RWPE2 (cell line): ENCODE results near the gene TRIO.

Experiments used
- ATAC-seq: fragments of 200-7000 bp; cut with Tn5 transposase; 3 replicates; pipeline ENCODE4 v1.9.1; 2021; ENCODE audit warnings: low read depth
- DNase-seq: peaks from one replicate; pipeline ENCODE4 v3.0.0-alpha.2; 2020; ENCODE audit warnings: low spot score
- H3K27ac ChIP-seq: fragments of 450-650 bp; 2 replicates; pipeline ENCODE4 v1.5.1; 2017; ENCODE audit warnings: mild to moderate bottlenecking; ENCODE audit not compliant: poor library complexity, severe bottlenecking
- H3K27me3 ChIP-seq: fragments of 250-450 bp; sonication (Bioruptor Pico); 2 replicates; pipeline ENCODE4 v1.5.1; 2021; ENCODE audit warnings: mild to moderate bottlenecking, moderate library complexity; ENCODE audit not compliant: insufficient read depth, poor library complexity, severe bottlenecking
- H3K36me3 ChIP-seq: fragments of 250-450 bp; sonication (Bioruptor Pico); 2 replicates; pipeline ENCODE4 v1.5.1; 2020; ENCODE audit warnings: low read depth, mild to moderate bottlenecking, moderate library complexity
- H3K4me1 ChIP-seq: fragments of 250-450 bp; sonication (Bioruptor Pico); 2 replicates; pipeline ENCODE4 v1.5.1; 2021; ENCODE audit warnings: mild to moderate bottlenecking, moderate library complexity; ENCODE audit not compliant: insufficient read depth, poor library complexity, severe bottlenecking
- H3K4me3 ChIP-seq: fragments of 250-450 bp; sonication (Bioruptor Pico); 2 replicates; pipeline ENCODE4 v1.5.1; 2021; ENCODE audit warnings: mild to moderate bottlenecking, moderate library complexity; ENCODE audit not compliant: severe bottlenecking
- H3K9me3 ChIP-seq: fragments of 250-450 bp; sonication (Bioruptor Pico); 2 replicates; pipeline ENCODE4 v1.5.1; 2021; ENCODE audit warnings: mild to moderate bottlenecking, moderate library complexity; ENCODE audit not compliant: severe bottlenecking
- TF ChIP-seq, protein P1 (sequence below): fragments of 450-650 bp; IDR thresholded peaks from one replicate; pipeline ENCODE4 v1.5.1; 2017; ENCODE audit warnings: mild to moderate bottlenecking, moderate library complexity; ENCODE audit not compliant: poor library complexity, severe bottlenecking

The TRIO gene

DNA sequence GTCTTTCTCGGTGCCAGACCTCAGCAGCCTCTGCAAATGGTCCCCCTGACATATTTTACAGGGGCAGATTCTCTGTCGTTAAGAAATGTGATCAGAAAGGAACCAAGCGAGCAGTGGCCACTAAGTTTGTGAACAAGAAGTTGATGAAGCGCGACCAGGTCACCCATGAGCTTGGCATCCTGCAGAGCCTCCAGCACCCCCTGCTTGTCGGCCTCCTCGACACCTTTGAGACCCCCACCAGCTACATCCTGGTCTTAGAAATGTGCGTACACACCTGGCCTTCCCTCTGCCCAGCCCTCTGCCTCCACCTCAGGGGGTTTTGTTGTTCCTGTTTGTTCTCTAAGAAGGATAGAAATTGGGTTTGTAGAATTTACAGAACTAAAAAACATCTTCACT lies 361.2 kb downstream of the TRIO start:
- Histone ChIP-seq H3K9me3 (no peaks in the 10 kb centered on the region), H3K27me3 (no peaks in the 10 kb centered on the region), H3K27ac (no peak overlapping the region), H3K4me1 (no peaks in the 10 kb centered on the region), H3K4me3 (no peak overlapping the region), H3K36me3 (peaks cover 65% of the 10 kb centered on the region)
- TF ChIP-seq, protein P1, sequence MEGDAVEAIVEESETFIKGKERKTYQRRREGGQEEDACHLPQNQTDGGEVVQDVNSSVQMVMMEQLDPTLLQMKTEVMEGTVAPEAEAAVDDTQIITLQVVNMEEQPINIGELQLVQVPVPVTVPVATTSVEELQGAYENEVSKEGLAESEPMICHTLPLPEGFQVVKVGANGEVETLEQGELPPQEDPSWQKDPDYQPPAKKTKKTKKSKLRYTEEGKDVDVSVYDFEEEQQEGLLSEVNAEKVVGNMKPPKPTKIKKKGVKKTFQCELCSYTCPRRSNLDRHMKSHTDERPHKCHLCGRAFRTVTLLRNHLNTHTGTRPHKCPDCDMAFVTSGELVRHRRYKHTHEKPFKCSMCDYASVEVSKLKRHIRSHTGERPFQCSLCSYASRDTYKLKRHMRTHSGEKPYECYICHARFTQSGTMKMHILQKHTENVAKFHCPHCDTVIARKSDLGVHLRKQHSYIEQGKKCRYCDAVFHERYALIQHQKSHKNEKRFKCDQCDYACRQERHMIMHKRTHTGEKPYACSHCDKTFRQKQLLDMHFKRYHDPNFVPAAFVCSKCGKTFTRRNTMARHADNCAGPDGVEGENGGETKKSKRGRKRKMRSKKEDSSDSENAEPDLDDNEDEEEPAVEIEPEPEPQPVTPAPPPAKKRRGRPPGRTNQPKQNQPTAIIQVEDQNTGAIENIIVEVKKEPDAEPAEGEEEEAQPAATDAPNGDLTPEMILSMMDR = no peak
- DNase-seq (no peak), ATAC-seq (no peak)

DNA sequence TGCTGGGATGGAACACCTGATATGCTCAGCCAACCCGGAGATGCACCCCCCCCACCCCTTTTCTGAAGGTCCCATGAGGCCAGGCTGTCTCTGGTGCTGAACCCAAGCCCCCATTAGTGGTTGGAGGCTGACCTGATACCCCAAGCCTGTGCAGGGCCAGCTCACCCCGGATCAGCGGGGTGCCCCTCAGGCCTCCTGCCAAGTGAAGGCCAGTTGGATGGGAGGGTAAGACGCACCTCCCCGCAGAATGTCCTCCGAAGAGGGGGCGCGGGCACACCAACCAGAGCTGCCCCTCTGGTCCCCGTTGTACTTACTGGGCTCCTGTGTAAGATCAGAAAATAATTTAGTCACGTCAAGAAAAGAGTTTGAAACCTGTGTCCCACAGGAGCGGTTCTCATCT lies 361.7 kb downstream of the TRIO start:
- ATAC-seq (no peak), DNase-seq (no peak)
- no peaks in the 10 kb centered on the region for H3K9me3 ChIP-seq
- TF ChIP-seq, protein P1 = no peak
- no peak overlapping the region for H3K4me3 ChIP-seq
- peaks cover 60% of the 10 kb centered on the region for H3K36me3 ChIP-seq
- H3K4me1 ChIP-seq = no peaks in the 10 kb centered on the region
- H3K27me3 ChIP-seq = no peaks in the 10 kb centered on the region
- no peak overlapping the region for H3K27ac ChIP-seq

DNA sequence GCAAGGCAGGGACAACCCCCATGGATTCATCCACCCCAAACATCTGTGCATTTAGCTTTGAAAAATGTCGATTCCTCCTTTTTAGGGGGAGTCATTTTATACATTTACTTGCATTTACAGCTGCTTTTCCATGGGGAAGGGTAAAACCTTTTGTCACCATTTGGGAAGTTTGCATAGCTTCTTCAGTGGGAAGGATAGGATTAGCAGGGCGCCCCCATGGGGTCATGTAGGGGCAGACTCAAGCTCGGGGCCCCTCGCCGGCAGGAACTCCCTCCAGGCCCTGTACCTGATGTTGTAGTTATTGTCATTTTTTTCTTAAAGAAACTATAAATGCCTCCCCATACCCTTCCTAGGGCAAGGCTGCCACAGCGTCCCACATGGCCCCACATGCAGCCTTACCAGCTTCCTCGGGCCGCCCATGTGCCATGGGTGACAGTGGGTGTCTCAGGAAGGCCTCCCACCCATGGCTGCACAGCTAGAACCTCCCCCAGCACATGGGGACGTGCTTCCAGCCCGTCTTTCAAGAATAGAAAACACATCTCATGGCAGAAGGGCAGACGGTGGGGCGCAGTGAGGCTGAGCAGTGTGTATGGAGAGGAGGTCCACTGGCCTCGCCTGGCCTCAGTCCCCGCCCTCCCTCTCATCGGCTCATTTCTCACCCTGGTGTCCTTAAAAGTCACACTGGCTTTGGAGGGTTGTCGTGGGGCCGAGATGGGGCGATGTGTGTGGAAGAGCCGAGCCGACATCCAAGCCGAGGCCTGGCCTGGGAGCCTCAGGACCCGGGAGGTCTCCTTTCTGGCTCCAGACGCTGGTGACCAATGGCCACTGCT lies 362.4 kb downstream of the TRIO start:
- no peak overlapping the region for H3K27ac ChIP-seq
- H3K4me3 ChIP-seq = no peak overlapping the region
- TF ChIP-seq, protein P1 = no peak
- H3K27me3 ChIP-seq = no peaks in the 10 kb centered on the region
- peaks cover 55% of the 10 kb centered on the region for H3K36me3 ChIP-seq
- ATAC-seq (no peak), DNase-seq (no peak)
- no peaks in the 10 kb centered on the region for H3K4me1 ChIP-seq
- H3K9me3 ChIP-seq = no peaks in the 10 kb centered on the region

DNA sequence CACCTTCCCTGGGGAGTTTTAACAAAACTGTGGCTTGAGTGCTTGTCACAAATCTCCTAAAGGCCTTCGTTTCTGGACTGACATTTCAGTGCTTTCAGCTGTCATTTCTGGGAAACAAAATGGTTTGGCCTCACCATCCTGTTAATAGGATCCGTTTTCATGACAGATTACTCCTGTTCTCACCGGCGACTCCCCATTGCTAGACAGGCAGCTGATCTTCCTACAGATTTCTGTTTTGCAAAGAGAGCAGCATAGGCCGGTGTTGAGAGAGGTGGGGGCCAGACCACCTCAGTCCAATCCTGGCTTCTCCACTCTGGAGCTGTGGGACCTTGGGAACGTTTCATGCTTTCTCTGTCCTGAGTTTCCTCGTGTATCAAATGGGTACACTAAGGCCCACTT lies 363.0 kb downstream of the TRIO start:
- H3K36me3 ChIP-seq = peaks cover 52% of the 10 kb centered on the region
- no peak overlapping the region for H3K27ac ChIP-seq
- H3K9me3 ChIP-seq = no peaks in the 10 kb centered on the region
- TF ChIP-seq, protein P1 = no peak
- DNase-seq (no peak), ATAC-seq (no peak)
- H3K4me1 ChIP-seq = no peaks in the 10 kb centered on the region
- no peaks in the 10 kb centered on the region for H3K27me3 ChIP-seq
- no peak overlapping the region for H3K4me3 ChIP-seq

DNA sequence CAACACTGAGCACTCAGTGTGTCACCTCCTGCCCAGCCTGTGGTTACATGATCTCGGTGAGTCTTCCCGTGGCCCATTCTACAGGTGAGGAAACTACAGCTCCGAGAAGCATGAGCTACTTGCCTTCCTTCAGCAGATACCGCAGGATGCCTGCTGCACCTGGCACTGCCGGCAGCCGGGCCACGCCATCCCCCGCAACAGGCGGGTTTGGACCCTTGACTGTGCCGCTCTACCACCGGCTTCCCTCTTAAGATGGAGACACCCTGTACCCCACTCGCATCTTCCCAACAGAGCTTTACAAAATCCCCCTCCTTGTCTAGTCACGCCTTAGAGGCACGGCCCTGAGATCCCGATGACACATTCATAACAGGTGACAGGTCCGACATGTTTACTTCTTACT lies 363.5 kb downstream of the TRIO start:
- Histone ChIP-seq H3K4me3 (no peak overlapping the region), H3K4me1 (no peaks in the 10 kb centered on the region), H3K27me3 (no peaks in the 10 kb centered on the region), H3K36me3 (peaks cover 48% of the 10 kb centered on the region), H3K27ac (no peak overlapping the region), H3K9me3 (no peaks in the 10 kb centered on the region)
- no peak for ATAC-seq
- DNase-seq = no peak
- TF ChIP-seq, protein P1 = no peak
